Measurements from ENCODE around the gene CNTNAP2.

CNTNAP2 gene

DNA sequence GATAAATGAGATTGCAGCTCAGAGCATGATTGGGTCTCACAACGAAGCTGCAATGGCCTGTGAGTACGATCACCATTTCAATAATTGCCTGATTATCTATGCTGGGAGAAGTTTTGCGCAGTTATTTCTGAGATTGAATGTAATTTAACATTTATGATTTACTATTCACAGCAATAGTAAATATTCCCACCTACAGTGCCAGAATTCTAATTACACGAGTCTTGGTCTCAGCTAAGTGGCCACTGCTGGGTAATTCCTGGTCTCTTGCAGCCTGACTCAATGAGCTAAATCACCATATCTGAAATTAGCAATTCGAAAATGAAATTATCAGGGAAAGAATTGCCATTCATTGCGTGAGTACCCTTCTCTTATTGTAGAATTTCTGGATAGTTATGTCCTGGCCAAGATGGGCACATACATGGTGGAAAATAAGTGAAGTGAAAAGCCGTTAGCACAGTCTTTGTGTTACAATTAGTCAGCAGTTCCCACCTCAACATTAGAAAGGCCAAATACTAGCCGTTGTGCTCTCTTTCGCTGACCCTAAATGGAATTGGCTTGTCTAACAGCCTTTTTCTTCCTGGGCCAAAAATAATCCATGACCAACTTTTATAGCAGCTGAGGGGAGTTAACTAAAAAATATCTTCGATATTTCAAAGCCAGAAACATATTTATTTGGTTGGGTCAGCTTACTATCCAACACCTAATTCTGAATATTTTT lies 1793.0 kb downstream of the CNTNAP2 start:
- DNase-seq = no peak

DNA sequence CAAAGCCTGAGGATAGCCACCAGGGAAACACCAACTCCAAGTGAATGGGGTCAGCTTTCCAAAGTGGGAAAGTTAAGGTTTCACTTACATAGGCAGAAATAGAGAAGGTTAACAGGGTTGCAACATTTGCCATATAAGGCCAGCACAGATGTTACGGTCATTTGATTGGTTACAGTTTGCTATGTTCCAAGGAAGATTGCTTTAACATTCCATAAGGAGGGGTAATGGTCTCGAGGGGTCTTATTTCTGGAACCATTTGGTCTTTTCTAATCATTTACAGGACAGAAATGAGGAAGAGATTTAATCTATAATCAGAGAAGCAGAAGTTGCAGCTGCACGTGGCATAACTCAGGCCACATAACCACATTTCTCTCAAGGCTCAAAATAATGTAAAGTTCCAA lies 1794.6 kb downstream of the CNTNAP2 start:
- no peak for DNase-seq

GRCh38 chr7:147912291-147912690 lies 1795.7 kb downstream of the CNTNAP2 start:
- DNase-seq = no peak

DNA sequence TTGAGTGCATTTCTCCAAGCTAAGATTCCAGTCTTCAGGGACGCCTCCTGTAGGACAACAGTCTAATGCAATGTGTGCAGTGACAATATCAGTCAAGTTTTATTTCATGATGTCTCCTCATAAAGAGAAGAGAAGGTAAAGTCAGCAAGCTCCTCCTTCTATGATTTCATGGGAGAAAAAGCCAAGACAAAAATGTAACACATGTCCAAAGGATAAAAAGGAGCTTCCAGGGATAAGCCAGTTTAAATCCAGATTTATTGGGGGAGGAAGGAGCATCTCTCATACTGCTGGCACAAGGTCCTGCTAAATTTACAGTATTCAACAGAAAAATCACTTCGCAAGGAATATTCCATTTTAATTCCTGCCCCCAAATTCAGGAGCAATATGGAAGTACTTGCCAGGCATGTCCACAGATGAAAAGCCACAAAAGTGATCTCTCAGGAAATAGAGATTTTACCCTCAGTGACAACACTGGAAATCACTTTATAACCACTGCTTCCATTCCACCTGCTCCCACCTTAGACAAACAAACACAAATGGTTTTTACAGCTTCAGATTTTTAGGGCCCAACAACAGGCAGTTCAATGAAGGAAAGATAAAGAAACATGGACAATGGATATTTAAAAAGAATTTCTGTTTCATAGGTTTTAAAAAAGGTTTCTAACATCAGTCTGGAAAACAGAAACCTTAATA lies 1796.5 kb downstream of the CNTNAP2 start:
- DNase-seq = no peak

DNA sequence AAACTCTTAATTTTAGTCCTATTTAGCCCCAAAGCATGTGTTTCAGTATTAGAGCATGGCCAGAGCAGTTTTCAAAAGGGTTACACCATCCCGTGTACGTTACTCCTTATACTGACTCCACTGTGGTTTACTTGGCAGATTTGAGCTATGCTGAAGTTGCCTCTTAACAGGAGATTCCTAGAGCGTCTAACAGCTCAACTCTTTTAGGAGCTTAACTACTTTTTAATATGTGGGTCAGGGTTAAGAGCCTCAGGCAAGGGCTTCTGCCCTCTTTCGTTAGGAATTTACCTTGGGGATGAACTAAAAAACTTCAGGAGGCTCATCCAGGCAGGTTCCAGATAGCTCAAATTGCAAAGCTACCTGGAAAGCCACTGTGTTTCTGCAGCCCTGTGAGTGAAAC lies 1799.2 kb downstream of the CNTNAP2 start:
- DNase-seq = no peak

GRCh38 chr7:147916573-147916972 lies 1800.0 kb downstream of the CNTNAP2 start:
- no peak for DNase-seq

DNA sequence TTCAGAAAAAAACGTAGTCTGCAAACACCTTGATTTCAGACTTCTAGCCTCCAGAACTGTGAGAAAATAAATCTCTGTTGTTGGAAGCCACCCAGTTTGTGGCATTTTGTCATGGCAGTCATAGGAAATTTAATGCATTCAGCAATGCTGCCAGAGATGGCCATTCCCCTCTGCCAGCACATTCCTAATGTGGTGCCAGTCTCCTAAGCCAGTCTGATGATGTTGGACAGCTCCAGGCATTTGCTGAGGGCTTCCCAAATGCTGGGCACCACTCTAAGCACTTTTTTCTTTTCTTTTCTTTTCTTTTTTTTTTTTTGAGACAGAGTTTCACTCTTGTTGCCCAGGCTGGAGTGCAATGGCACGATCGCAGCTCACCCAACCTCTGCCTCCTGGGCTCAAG lies 1807.2 kb downstream of the CNTNAP2 start:
- no peak for DNase-seq

DNA sequence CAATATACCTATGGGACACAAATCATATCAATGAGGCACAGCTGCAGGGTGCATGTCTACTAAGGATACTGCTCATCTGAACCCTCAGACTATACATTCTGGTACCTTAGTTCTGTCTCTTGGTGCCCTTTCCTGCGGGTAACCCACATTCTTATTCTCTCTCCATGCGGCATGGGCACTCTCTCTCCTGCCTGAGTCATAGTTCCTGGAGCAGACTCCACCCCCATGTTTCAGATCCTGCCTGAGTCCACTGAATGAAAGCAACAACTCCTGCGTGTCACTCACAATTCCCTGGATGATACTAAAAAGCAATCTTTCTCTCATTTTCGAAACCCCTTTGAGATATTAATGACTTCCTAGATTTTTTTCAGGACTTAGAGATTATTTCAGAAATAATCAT lies 1820.8 kb downstream of the CNTNAP2 start:
- no peak for DNase-seq

DNA sequence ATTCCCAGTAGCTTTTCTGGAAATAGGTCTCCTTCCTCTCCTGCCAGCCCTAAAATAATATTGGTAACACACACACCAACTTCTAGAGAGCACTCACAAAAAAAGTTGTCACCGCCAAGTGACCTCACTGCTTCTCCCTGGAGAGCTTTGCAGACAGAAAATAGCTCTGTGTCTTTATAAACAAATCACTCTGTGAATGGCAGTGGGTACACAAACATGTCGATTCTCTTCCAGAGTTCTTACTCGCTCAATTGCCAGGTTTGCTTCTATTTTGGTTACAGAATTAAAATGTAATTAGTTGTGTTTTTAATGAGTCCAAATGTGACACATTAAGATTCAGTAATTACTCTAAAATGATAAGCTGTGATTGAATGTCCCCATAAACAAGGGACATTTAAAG lies 1824.8 kb downstream of the CNTNAP2 start:
- DNase-seq = peak in 1 of 2 experiments; percentile 40

DNA sequence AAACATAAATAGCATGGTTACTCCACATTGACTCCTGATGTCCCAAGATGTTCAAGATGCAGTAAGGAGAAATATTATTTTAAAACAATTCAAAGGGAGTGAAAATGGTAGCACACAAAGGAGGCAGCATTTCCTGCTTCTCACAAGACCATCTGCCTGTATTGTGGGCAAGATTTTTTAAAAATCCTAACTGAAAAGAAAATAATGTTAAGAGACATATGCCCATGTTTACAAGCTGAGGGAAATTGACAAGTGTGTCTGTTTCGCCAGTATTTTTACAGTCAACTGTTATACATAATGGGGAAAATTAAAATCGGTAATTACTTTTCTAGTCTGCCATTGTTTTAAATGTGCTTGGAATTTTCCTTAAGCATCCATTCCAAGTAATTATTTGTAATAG lies 1827.7 kb downstream of the CNTNAP2 start:
- DNase-seq = no peak

DNA sequence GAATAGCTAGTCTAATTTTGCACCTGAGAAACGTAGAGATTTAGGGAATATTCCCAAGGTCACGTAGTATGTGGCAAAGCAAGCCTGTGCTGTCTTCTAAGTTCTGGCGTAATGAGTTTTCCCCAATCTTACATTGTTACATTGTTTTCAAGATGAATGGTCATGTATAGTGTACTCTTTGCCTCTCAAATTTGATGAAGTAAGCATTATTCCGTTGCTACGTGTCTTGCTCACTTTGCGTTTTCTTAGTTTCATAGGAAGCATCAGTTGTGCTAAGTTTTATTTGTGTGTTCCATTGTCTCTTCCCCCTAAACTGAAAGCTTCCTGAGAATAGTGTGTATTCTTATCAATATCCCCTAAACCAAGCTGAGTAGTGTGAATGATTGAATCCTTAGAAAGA lies 1836.3 kb downstream of the CNTNAP2 start:
- no peak for DNase-seq

DNA sequence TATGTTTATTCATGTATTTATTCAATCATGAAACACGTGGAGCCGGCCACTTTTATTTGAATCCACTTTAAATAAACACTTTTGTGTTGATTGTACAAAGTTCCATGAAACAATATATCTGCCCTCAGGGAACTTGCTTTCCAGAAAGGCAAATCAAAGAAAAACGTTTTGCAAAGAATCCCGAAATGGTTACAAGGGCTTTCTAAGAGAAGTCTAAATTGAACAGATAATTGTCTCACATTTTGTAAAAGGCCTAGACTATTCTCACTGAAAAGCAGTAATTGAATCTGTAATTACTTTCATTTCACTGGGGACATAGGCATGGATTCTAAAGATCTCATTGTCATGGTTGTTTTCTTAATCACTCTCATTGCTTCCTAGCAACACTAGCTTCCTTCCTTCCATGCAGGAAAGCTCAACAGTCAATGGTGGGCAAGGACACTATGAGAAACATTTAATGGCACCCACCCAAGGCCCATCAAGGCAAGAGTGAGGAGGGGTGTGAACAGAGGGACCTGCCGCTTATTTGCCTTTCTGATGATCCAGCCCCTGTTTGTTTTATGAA lies 1851.5 kb downstream of the CNTNAP2 start:
- peak; percentile 22 to 64 for DNase-seq

DNA sequence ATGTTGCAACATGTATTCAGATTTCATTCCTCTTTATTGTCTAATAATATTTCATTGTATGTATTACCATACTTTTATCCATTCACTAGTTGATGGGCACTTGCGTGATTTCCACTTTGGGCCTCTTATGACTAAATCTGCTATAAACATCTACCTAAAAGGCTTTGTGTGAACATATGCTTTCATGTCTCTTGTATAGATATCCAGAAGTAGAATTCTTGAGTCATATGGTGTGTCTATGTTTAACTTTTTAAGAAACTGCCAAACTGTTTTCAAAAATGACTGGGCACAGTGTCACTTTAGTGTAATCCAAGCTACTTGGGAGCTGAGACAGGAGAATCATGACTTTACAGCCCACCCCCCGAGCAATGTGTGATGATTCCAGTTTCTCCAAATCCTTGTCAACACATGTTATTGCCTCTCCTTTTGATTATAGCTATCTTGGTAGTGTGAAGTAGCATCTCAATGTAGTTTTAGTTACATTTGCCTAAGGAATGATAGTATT lies 1855.1 kb downstream of the CNTNAP2 start:
- no peak for DNase-seq

DNA sequence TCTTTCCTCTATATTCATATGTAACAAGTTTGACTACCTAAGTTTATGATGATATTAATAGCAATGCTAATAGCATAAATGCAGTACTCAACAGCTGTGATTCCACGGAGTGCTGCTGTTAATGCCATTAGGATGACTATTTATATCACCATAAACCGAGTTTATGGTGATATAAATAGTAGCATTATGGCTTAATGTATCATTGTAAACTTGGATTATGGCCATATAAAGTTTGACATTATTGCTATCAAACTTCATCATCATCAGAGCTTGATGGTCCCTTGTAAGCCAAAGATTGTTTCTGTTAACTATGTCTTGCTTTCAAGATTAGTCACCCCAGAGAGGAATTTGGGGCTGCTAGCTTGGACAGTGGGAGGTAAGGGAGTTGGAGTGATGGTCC lies 1861.6 kb downstream of the CNTNAP2 start:
- DNase-seq = no peak

GRCh38 chr7:147978651-147979050 lies 1862.0 kb downstream of the CNTNAP2 start:
- DNase-seq = no peak

DNA sequence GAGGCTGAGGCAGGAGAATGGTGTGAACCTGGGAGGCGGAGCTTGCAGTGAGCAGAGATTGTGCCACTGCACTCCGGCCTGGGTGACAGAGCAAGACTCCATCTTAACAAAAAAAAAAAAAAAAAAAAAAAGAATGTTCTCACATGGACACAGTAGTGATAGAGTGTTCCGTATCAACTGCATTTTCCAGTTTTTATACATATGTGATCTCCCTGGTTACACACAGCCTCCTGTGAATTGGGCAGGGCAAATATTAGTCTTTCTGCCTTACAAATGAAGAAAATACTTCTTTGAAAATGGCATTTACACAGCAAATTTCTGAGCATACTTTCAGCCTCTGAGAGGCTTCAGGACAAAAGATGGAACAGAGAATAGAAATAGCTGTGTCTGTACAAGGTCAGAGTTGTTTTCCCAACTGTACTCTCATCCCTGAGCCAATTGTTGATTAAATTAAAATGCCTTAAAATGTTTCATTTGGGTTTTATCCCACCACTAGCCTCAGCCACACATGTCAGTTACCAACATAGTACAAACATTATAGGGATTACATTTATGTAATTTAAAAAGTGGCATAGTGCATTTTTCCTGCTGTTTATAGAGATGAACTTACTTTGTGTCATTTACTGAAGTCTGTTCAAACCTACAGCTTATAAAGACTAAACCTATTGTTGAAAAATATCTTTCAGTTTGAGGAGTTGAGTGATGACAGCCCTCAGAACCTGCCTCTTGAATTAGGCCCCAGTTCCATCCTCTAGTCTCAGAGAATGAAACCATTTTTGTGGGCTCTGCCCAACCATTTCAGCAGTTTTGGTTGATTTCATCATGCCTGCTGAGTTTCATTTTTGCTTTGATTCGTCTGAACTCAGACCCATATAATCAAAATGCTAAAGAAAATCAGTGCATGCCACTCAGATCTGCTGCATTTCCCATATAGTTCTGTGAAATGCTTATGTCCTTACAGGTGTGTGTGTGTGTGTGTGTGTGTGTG lies 1864.5 kb downstream of the CNTNAP2 start:
- DNase-seq = no peak

DNA sequence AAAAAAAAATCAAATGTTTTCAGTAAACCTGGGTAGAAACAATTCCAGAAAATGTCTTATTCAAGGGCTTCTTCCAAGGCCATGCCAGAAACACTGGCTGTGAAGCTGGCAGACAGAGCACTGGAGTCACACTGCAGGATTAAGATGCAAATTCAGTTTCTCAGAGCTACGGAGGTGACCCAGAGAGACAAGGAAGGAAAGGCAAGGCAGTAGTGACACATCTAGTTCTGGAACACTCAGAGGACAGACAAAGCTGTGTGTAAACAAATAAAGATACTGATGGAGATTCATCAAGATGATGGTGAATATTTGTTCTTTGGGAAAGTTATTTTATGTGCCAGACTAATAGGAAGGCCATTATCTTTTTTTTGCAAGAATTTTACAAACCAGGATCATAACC lies 1865.7 kb downstream of the CNTNAP2 start:
- DNase-seq = no peak

DNA sequence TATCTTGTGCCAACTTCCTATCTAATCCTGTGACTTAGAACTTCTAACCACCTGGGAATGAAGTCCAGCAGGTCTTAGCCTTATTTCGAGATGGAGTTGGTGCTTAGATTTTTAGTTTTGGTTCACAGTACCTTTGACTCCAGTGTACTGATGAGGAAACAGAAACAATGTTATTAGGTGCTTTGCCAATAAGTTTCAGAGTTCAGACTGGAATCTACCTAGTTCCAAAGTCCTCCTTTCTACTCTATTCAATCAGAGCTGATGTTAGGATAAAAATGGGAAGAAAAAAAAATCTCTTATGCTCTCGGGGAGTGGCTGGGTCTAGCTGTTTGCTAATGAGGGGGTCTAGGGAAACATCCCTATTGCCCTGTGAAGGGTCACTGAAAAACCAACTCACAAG lies 1867.7 kb downstream of the CNTNAP2 start:
- no peak for DNase-seq

DNA sequence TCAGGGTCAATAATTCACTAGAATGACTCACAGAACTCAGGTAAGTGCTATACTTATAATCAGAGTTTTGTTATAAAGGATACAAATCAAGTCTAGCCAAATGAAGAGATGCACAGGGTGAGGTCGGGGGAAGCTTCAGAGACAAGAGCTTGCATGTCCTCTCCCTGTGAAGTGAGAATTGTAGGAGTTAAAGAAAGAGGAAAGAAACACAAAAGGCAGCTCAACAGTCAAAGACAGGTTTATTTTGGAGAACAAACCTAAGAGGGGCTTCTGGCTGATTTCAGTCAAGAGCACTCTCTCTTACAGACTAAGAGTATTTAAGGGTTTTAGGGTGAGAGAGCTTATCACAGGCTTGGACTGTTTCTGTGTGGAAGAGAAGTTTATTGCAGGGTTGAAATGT lies 1873.5 kb downstream of the CNTNAP2 start:
- no peak for DNase-seq

DNA sequence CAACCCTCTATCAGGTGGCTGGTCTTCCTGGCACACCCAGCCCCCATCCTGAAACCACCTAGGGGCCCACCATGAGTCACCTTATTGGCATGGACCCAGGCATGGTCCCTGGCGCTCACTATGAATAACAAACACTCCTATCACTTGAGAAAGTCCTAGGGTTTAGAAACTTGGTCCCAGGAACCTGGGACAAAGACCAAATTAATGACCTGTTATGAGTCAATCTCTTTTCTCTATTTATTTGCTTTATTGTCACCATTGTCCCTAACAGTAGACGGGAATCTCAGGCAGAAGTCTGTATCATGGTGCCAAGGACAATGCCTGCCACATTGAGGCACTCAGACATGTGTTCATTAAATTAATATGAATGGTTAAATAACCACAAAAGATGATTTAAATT lies 1874.3 kb downstream of the CNTNAP2 start:
- DNase-seq = no peak

GRCh38 chr7:147992698-147993097 lies 1876.1 kb downstream of the CNTNAP2 start:
- DNase-seq = no peak

DNA sequence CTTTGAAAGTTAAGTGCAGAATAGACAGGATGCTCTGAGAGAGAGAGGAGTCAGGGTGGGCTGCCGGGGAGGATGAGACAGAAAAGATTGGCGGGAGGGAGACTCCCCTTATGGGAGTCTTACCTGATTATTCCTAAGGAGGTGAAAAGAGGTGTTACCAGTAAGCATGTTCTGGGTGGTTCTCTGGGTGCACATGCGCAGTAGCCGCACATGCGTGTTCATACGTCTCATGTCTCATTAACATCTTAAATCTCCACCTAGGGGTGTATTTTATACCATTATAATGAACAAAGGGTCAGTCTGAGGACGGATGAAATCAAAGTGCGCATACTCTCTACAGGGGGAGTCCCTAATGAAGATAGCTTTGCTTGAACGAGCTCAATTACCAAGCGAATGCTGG lies 1881.0 kb downstream of the CNTNAP2 start:
- DNase-seq = no peak

- DNase-seq = no peak
Observed at GRCh38 chr7:147999962-148000361, 1883.4 kb downstream of the CNTNAP2 start.
